ENCODE measurements around the gene CSMD2.

- TF ChIP-seq EZH2 (IDR thresholded peaks at IDR 0.05; ENCODE audit: borderline replicate concordance, low read depth, low read length, poor library complexity, severe bottlenecking) (no peak), CTCF (conservative IDR thresholded peaks at IDR 0.05; ENCODE audit: low read depth, low read length) (no peak)
Measured at GRCh38 chr1:33841494-33841893, 323.5 kb downstream of the CSMD2 start.
